SW 1271 (cell line): ENCODE data around the gene GTPBP4.
A peak's percentile ranks its signal among the peaks of the same experiment; 100 is the strongest.

Experiments
- DNase-seq, 2 experiments: peaks; one replicate each; lab custom pipeline; 2025; lab: John Stamatoyannopoulos, UW

GTPBP4 gene

GRCh38 chr10:987870-988666 lies at the start of gene GTPBP4:
GTPBP4 (plus strand) TSS chr10:988434; CDS start chr10:988480, 46 bp downstream.
- peak; percentile 86 to 91 for DNase-seq

- no peak for DNase-seq
Observed at GRCh38 chr10:938941-939678, 49.1 kb upstream of the GTPBP4 start.

DNA sequence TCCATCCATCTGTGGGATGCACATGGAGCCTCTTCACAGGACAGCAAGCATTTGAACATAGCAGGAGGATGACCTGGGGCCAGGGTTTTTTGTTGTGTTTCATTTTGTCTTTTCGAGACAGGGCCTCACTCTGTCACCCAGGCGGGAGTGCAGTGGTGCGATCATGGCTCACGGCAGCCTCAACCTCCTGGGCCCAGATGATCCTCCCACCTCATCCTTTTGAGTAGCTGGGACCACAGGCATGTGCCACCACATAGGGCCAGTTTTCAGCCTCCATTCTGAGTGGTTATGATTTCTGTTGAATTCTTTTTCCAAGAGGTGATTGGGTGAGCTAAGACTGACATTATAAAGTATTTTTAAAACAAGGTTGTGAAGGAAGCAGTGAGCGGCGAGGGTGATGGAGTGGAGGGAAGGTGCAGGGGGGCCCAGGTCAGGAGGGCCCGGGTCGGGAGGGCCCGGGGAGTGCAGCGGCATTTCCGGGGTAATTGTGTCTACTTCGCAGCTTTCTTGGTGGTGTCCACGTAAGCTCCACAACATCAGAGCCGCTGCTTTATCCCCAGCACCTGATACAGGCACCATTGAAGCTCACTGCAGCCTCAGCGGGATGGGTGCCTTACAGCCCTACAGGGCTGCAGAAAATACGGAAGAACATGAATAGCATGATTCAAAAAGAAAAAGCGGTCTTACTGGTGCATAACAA lies 44.8 kb upstream of the GTPBP4 start:
- DNase-seq: no peak

DNA sequence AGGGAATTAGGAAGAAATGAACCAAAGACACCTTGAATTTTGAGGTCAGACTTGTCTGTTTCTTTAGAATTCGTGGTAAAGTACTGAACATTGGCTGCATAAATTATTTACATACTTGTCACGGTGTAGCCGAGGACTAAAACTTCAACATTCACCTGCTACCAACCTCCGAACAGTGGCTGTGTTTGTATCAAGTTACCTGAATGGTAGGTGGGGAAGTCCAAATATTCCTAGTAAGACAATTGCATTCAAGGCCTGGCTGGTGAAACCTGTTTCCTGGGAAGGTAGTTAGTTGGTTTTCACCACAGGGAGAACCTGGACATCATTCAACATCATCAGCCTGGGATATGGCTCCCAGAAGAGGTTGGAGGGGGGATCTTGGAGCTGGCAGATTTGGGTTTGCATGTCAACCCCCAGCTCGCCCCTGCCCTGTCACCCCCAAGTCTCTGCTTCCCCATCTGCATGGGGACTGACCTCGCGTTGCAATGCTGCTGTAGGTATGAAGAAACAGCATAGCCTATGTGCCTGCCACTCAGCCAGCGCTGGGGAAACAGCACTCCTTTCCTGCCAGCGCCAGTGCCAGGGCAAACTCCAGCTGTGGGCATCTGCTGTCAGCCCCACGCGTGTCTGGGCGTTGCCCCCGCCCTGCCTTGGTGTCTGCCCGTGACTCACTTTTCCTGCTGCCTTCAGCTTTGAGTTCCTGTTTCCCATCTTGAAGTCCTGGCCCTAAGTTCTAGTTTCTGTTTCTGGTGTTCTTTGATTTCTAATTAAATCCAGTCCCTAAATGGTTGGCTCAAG lies 44.0 kb upstream of the GTPBP4 start:
- no peak for DNase-seq

- DNase-seq: no peak
Observed at GRCh38 chr10:945778-946177, 42.5 kb upstream of the GTPBP4 start.

DNA sequence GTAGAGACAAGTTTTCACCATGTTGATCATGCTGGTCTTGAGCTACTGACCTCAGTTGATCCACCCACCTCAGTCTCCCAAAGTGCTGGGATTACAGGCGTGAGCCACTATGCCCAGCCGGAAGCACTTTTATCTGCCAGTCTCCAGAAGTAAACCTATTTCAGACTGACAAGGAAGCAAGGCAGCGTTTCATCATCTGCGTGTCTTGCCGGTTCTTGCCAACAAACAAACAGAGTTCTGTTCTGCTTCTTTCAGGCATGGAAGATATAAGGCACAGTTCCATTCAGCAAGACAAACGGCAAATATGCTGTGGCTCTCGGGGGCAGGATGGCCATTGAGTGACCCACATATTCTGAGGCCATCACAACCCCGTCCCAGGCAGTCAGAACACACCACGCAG lies 41.2 kb upstream of the GTPBP4 start:
- DNase-seq: no peak

- no peak for DNase-seq
Observed at GRCh38 chr10:947881-948280, 40.4 kb upstream of the GTPBP4 start.

GRCh38 chr10:948347-948746 lies 39.9 kb upstream of the GTPBP4 start:
- no peak for DNase-seq

DNA sequence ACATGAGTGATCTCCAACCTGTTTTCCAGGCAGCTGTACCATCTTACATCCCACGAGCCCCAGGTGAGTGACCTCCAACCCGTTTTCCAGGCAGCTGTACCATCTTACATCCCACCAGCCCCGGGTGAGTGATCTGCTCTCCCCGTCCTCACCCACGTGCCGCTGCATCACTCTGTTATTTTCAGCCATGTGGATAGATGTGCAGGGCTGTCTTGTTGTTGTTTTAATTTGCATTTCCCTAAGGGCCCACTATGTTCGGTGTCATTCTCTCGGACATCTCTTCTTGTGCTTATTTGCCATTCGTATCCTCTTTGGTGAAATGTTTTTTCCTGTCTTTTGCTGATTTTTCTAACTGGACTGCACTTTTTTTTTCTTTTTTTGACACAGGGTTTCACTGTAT lies 38.8 kb upstream of the GTPBP4 start:
- DNase-seq: no peak

- no peak for DNase-seq
Observed at GRCh38 chr10:953836-954235, 34.4 kb upstream of the GTPBP4 start.

GRCh38 chr10:954396-954795 lies 33.8 kb upstream of the GTPBP4 start:
- no peak for DNase-seq

- no peak for DNase-seq
Observed at GRCh38 chr10:955127-955819, 33.0 kb upstream of the GTPBP4 start.

GRCh38 chr10:955820-956217 lies 32.4 kb upstream of the GTPBP4 start:
- DNase-seq: no peak

DNA sequence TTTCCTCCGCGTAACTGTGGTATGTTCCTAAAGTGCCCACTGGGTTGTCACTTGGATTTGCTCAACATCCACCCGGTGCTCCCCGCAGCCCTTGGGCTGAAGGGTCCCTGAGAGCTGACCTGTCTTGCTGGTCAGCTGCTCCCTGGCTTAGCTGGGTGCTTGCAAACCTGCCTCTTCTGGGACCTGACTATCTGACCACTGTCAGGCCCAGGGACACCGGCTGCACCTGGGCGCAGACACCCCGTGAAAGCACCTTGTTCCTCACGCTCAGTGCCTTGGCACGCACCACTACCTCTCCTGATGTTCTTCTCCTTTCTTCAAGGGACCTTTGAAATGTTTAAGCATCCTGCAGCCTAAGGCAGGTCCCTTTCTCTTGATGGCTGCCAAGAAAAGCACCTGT lies 30.1 kb upstream of the GTPBP4 start:
- no peak for DNase-seq

DNA sequence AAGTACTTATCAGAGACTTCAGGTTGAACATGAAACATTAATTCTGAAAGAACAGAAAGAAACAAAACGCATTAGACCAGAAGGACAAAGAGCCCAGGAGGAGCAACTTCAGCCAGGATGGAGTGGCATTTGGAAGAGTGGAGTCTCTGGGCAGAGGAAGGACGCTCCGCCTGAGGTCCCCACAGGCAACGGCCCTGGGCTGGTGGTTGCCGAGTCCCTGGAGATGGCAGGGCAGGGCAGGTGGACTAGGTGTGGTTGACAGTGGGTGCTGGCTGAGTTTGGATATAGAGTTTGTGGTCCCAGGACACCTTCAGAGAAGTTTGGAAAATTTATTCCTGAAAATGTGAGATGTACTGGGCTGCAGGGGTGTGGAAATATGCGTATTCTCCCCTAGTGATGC lies 29.4 kb upstream of the GTPBP4 start:
- DNase-seq: no peak

DNA sequence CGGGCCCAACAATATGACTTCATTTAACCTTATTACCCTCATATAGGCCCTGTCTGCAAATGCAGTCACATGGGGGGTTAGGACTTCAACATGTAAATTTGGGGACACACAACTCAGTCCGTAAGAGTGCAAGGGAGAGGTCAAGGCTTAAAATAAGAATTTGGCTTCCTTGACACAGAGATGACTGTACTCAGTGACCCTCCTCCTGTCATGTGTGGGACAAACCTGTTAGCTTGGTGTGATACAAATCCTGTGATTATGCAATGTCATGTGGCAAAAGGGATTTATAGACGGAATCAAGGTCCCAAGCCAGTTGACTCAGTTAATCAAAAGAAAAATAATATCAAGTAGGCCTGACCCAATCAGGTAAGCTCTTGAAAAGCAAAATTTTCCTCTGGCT lies 25.9 kb upstream of the GTPBP4 start:
- no peak for DNase-seq

DNA sequence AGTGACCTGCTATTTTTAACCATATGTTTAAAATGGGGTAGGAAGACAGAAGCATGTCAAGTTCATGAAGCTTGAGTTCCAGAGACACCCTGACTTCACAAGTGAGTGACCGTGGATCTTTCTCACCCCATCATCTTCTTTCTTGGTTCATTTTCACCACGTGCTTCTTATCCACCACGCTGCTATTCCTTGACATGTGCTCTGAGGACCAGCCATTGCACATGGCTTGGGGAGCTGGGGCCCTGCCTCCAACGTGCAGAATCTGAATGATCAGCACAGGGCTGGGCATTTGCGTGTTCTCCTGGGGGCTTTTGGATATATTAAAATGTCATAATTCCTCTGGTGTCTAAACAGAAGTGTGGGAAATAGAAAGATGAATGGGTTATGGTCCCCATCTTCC lies 25.0 kb upstream of the GTPBP4 start:
- no peak for DNase-seq

GRCh38 chr10:963655-964054 lies 24.6 kb upstream of the GTPBP4 start:
- DNase-seq: no peak

DNA sequence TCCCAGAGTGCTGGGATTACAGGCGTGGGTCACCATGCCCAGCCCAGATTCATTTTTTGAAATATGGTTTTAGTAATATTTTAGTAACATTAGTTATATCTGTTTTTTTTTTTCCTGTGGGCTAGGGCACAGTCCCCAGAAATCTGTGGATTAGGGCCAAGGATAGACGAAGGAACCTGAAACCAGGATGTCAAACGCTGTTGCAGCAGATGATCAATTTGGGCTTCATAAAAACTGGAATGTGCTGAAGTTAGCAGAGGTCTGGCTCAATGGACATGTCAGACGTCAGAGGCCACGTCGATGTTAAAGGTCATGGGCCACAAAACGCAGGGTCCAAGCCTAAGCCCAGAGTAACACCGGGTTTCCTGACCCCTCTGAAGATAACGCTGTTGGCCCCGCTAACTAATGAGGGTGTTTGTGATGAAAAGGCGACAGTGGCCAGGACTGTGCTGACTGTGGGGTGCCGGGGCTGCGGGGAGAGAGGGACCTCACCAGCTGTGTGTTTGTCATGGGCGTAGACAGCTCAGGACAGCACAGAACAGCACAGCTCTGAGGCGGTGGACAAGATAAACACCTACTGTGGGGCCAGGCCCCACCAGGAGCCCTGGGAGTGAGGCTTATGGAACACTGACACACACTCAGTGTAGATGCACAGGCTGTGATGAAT lies 23.8 kb upstream of the GTPBP4 start:
- DNase-seq: no peak

GRCh38 chr10:964988-965417 lies 23.2 kb upstream of the GTPBP4 start:
- DNase-seq: no peak
